HepG2 (cell line): ENCODE measurements around the gene OLFM2. TPM values are rescaled to one million over a fixed set of nuclear protein-coding genes. Genes with fewer than 3 reads are reported as not detected.

Experiments used
- ARNTL ChIP-seq: sonication (generic); formaldehyde crosslinking; IDR thresholded peaks from 2 replicates; pipeline ENCODE4 v1.4.0; 2020; ENCODE audit warnings: mild to moderate bottlenecking, missing genetic modification reagents
- ATF7-NPFF ChIP-seq: sonication (generic); formaldehyde crosslinking; IDR thresholded peaks from 2 replicates; pipeline ENCODE4 v1.8.1; 2023; ENCODE audit warnings: mild to moderate bottlenecking, low read depth, missing genetic modification reagents, moderate library complexity
- ATRX ChIP-seq: sonication (generic); formaldehyde crosslinking; IDR thresholded peaks from 2 replicates; pipeline ENCODE4 v1.4.0; 2020; ENCODE audit warnings: missing genetic modification reagents, borderline replicate concordance
- FOXO1 ChIP-seq: sonication (generic); formaldehyde crosslinking; IDR thresholded peaks from 2 replicates; pipeline ENCODE4 v1.4.0; 2020; ENCODE audit warnings: missing genetic modification reagents
- GATAD1 ChIP-seq: IDR thresholded peaks from 2 replicates; pipeline ENCODE4 v1.6.1; 2016; ENCODE audit warnings: missing genetic modification reagents, missing compliant biosample characterization
- GPBP1L1 ChIP-seq: sonication (generic); formaldehyde crosslinking; IDR thresholded peaks from 2 replicates; pipeline ENCODE4 v1.5.0; 2020; ENCODE audit warnings: mild to moderate bottlenecking, missing genetic modification reagents
- HNRNPUL1 ChIP-seq: fragments of 200-400 bp; formaldehyde crosslinking; IDR thresholded peaks from 2 replicates; pipeline ENCODE4 v1.6.1; 2017; ENCODE audit warnings: low read depth, mild to moderate bottlenecking, low read length, moderate library complexity
- MXI1 ChIP-seq: IDR thresholded peaks from 3 replicates; pipeline ENCODE4 v1.6.1; 2012; ENCODE audit warnings: low read depth, low read length, inconsistent platforms, borderline replicate concordance
- NR0B2 ChIP-seq: sonication (generic); formaldehyde crosslinking; IDR thresholded peaks from 2 replicates; pipeline ENCODE4 v1.4.0; 2020; ENCODE audit warnings: mild to moderate bottlenecking, missing genetic modification reagents
- PRDM10 ChIP-seq: sonication (generic); formaldehyde crosslinking; IDR thresholded peaks from 2 replicates; pipeline ENCODE4 v1.4.0; 2020; ENCODE audit warnings: low read depth, missing genetic modification reagents
- RBFOX2 ChIP-seq: fragments of 200-400 bp; formaldehyde crosslinking; IDR thresholded peaks from 2 replicates; pipeline ENCODE4 v1.6.1; 2017; ENCODE audit warnings: low read depth, mild to moderate bottlenecking, low read length
- TCF7 ChIP-seq: sonication (generic); IDR thresholded peaks from 2 replicates; pipeline ENCODE4 v1.6.1; 2016; ENCODE audit warnings: antibody characterized with exemption, low read depth
- ZFYVE20 ChIP-seq: sonication (generic); formaldehyde crosslinking; IDR thresholded peaks from 2 replicates; pipeline ENCODE4 v1.8.0; 2023; ENCODE audit warnings: low read depth, mild to moderate bottlenecking, moderate library complexity, missing genetic modification reagents, borderline replicate concordance
- ZNF232 ChIP-seq: sonication (generic); formaldehyde crosslinking; IDR thresholded peaks from 2 replicates; pipeline ENCODE4 v1.4.0; 2020; ENCODE audit warnings: missing genetic modification reagents, borderline replicate concordance
- ZNF44 ChIP-seq: sonication (generic); formaldehyde crosslinking; IDR thresholded peaks from 2 replicates; pipeline ENCODE4 v1.5.1; 2020; ENCODE audit warnings: mild to moderate bottlenecking, missing genetic modification reagents
- ZNF512B ChIP-seq: sonication (generic); formaldehyde crosslinking; IDR thresholded peaks from 2 replicates; pipeline ENCODE4 v1.5.1; 2020; ENCODE audit warnings: missing genetic modification reagents, mild to moderate bottlenecking, borderline replicate concordance
- ZNF562 ChIP-seq: sonication (generic); formaldehyde crosslinking; IDR thresholded peaks from 2 replicates; pipeline ENCODE4 v1.8.0; 2022; ENCODE audit warnings: missing genetic modification reagents, borderline replicate concordance
- ZNF660 ChIP-seq: sonication (generic); formaldehyde crosslinking; IDR thresholded peaks from 2 replicates; pipeline ENCODE4 v1.5.1; 2020; ENCODE audit warnings: mild to moderate bottlenecking, low read depth, missing genetic modification reagents, borderline replicate concordance
- ZSCAN21 ChIP-seq: sonication (generic); formaldehyde crosslinking; IDR thresholded peaks from 2 replicates; pipeline ENCODE4 v1.8.0; 2022; ENCODE audit warnings: mild to moderate bottlenecking, missing genetic modification reagents, moderate library complexity, borderline replicate concordance
- polyA plus RNA-seq, 8 experiments: library from polyadenylated mRNA; depleted of rRNA in 3 of 8; stranded (reverse) in 7 of 8; unstranded in 1 of 8; fragments of >200 nt; fragmentation: Illumina TruSeq in 4 of 8; extraction: Trizol in 4 of 8; gene quantifications; 2 replicates each; pipeline versions ENCODE4 v1.2.1 to v1.2.3, GENCODE V29; 2011 to 2016; ENCODE audit warnings: low read depth in 4 of 8, missing spikeins in 1 of 8, mixed read lengths in 1 of 8; ENCODE audit not compliant: insufficient read depth in 1 of 8
- total RNA-seq, 5 experiments: library from RNA; depleted of rRNA; stranded (reverse); fragments of >200 nt; fragmentation: Illumina TruSeq; extraction: Trizol; gene quantifications; 2 replicates each; pipeline ENCODE4 v1.2.3, GENCODE V29; 2016; ENCODE audit warnings: low read depth in 1 of 5

The OLFM2 gene
- total and polyA plus RNA-seq, 2 of the 13 experiments (the other 11 are each of a cell fraction or from before 2014, with no cell fraction given), result 0.20 to 0.51 TPM

GRCh38 chr19:9834726-9835506, 101.4 kb downstream of the OLFM2 start, which contains the start of gene PIN1 (continued):
- TF ChIP-seq GPBP1L1 (CRISPR knock-in tag) (no peak), PRDM10 (CRISPR knock-in tag) (no peak), HNRNPUL1 (no peak), RBFOX2 (peak; percentile 85), NR0B2 (no peak), ZNF44 (no peak), ATRX (CRISPR knock-in tag) (no peak), MXI1 (peak; percentile 99), GATAD1 (peak; percentile 74), ZNF562 (no peak), ZSCAN21 (CRISPR knock-in tag) (no peak), TCF7 (no peak), ARNTL (CRISPR knock-in tag) (no peak), ZFYVE20 (CRISPR knock-in tag) (no peak), ZNF232 (CRISPR knock-in tag) (no peak), ZNF512B (no peak), ATF7-NPFF (no peak), FOXO1 (CRISPR knock-in tag) (no peak), ZNF660 (CRISPR knock-in tag) (no peak)
